AG20443 (cell line): ENCODE data around the gene ADAMTS4.

Experiments used
- DNase-seq: peaks from one replicate; pipeline ENCODE4 v3.0.0; 2012; ENCODE audit warnings: low spot score, mixed read lengths

ADAMTS4 gene

GRCh38 chr1:161196521-161197451, 2.1 kb downstream of the ADAMTS4 start:
- DNase-seq, result peak; percentile 87

DNA sequence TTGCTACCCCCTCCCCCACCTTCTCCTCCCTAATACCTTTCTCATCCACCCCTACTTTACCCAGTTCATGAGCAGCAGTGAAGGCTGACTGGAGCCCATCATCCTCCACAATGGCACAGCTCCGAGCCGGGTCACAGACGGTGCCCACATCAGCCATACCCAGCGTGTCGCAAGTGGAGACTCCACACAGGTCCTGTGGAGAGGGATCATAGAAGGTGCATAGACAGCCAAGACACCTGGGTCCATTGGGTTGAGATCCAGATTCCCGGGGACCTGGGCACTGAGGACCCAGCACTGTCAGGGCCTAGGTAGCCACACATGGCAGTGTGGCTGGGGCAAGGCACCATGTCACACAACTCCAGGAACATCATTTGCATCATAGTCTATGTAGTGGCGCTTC, 2.7 kb downstream of the ADAMTS4 start:
- no peak for DNase-seq

DNA sequence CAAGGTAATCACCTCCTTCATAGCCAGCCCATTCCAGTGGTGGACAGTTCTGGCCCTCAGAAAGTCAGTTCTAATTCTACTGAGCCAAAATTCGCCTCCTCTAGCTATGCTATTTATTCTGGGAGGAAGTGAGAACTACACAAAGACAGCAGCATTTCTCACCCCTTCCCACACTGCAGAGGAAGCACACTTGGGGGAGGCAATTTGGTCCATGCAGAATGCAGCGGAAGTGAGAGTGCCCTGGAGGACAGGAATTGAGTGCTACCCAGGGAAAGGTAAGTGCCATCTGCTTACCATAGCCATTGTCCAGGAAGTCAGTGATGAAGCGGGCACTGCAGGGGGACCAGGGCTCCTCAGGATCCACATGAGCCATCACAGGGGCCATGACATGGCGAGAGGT, 3.7 kb downstream of the ADAMTS4 start:
- no peak for DNase-seq

- DNase-seq, result no peak
Observed at GRCh38 chr1:161193561-161194235, 5.2 kb downstream of the ADAMTS4 start.

GRCh38 chr1:161192476-161193465, 6.1 kb downstream of the ADAMTS4 start:
- DNase-seq, result peak; percentile 82

DNA sequence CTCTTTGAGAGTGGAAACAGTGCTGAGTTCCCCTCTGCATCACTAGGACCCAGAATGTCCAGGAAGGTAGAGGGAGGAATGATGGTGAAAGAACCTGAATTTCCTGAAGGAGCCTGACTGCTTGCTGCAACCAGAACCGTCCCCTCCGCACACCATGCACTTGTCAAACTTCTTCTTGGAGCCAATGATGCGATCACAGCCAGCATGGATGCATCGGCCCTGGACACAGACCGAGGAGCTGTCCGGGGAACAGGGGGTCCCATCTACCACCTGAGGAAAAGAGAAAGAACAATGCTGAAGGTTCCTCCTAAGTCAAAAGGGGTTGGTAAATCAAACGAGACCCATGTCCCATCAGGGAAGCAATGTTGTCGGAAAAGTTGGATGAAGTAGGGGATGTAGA, 6.9 kb downstream of the ADAMTS4 start:
- no peak for DNase-seq

DNA sequence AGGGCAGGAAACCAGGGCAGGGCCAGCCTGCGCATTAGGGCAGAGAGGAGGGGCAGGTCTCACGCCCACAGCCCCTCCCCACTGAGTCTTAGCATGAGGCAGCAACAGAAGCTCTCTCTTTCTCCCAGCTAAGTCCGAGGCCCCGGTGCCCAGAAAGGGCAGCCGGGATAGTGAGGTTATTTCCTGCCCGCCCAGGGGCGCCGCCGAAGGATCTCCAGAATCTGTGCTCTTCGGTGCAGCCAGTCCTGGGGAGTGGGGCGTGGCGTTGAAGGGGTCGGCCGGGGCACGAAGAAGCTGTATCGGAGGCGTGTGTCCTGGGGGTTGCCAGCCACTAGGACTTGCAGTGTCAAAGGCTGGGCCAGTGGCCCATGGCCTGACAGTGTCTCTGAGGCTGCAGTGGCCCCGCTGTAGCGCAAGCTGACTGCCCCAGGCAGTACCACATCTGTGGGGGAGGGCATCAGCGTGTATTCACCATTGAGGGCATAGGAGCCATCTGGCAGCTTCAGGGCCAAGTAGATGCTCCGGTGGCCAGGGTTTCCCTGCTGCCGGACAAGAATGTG, 7.8 kb downstream of the ADAMTS4 start:
- no peak for DNase-seq

GRCh38 chr1:161189036-161189435, 9.8 kb downstream of the ADAMTS4 start:
- peak; percentile 69 for DNase-seq

- no peak for DNase-seq
Observed at GRCh38 chr1:161188381-161188780, 10.5 kb downstream of the ADAMTS4 start.

DNA sequence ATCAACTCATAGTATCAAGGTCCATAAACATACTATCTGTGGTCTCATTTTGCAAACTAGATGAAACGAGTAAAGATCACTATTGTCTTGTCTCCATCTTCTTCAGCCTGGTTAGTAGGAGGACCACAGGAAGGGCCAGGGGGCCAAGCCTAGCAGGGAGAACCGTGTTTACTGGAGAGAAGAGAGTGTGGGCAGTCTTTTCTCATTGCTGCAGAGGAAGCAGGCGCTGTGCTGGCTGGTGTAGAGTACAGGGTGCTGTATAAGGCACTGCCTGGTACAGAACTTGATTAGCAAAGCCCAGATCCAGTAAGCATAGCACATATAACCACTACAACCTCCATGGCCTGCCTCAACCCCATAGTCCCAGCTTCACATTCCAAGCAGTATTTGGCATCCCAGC, 11.5 kb downstream of the ADAMTS4 start:
- DNase-seq, result no peak

GRCh38 chr1:161185732-161186311, 13.0 kb downstream of the ADAMTS4 start:
- DNase-seq, result no peak

GRCh38 chr1:161185282-161185682, 13.6 kb downstream of the ADAMTS4 start:
- peak; percentile 61 for DNase-seq

DNA sequence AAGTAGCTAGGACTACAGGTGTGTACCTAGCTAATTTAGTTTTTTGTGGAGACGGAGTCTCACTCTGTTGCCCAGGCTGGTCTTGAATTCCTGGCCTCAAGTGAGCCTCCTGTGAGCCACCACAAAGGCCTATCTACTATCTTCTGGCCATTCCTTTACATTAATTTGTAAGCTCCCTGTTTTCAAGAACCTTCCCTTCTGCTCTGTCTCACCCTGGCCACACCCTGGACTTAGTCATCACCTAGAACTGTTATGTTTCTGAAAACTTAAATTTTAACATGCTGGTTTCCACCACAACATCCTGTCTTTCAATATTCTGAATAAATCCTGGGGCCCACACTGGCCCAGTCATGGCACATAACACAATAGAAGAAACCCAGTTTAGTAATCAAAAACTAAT, 16.6 kb downstream of the ADAMTS4 start:
- DNase-seq, result peak; percentile 58

GRCh38 chr1:161180639-161181038, 18.2 kb downstream of the ADAMTS4 start:
- no peak for DNase-seq

DNA sequence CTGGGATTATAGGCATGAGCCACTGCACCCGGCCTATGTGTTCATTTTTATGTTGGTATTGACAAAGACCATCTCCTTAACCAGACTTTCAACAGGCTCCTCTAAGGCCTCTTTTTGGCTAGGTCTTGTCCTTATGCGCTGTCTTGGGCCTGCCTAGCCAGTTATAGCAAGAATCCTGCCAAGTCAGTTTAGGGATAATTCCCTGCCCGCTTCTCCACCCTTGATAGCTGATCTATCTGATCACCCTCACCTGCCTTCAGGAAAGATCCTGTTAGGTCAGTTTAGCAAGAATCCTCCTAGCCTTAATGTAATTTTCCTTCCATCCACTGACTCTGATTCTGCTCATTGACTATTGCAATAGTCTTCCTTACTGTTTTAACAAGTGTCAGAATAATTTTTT, 19.2 kb downstream of the ADAMTS4 start:
- no peak for DNase-seq

DNA sequence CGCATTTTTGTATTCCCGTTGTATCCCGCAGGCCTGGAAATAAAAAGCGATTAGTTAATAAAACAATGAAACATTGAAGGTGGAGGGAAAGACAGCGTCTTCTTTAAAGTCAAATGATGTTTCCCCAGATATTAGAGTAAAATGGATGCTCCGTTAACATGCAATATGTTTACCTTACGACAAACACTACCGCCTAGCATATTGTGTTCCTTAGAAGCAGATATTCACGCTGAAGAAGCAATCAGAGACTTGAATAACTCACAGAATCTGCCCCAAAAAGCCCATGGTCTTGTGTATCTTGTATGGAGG, 21.0 kb downstream of the ADAMTS4 start:
- DNase-seq, result no peak

- peak; percentile 97 for DNase-seq
Observed at GRCh38 chr1:161177112-161177935, 21.5 kb downstream of the ADAMTS4 start, which contains the start of gene B4GALT3. TSS of gene B4GALT3 (minus strand) at chr1:161177507. CDS start at chr1:161176060, 1,447 bp downstream.

DNA sequence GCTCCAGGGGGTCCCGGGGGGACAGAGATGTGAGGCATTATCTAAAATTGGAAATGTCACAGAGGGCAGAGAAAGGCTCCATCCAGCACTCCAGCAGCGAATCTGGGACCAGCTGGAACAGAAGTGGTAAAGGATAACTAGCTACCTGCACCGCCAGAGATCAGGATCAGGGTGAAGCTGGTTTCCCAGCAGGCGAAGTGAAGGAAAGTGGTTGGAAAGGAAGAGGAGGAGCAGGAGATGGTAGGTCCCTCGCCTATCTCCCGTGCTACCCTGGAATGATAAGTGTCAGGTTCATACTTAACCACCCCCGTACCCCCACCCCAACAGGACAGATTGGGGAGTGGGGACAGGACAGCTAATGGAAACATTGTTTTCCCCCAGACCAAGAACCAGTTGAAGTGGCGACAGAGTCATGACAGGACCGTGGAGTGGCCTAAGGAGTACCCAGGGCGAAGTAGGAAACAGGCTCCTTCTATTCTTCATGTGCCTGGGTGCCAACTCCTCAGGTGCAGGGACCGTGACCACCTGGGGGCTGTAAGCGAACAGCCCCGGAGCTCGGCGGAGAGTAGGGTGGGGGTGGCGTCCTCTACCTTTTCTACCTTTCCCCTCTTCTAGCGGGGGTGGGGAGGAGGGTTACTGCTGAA, 22.3 kb downstream of the ADAMTS4 start:
- DNase-seq, result no peak

GRCh38 chr1:161175771-161176453, 22.9 kb downstream of the ADAMTS4 start:
- DNase-seq, result no peak
